GM19467 (cell line): ENCODE data around the gene DHRS3.

Experiments
- ATAC-seq: cut with Tn5 transposase; IDR thresholded peaks from one replicate; pipeline ENCODE4 v1.9.1; 2021; ENCODE audit warnings: mild to moderate bottlenecking, moderate library complexity; ENCODE audit not compliant: unreplicated experiment

Gene DHRS3

DNA sequence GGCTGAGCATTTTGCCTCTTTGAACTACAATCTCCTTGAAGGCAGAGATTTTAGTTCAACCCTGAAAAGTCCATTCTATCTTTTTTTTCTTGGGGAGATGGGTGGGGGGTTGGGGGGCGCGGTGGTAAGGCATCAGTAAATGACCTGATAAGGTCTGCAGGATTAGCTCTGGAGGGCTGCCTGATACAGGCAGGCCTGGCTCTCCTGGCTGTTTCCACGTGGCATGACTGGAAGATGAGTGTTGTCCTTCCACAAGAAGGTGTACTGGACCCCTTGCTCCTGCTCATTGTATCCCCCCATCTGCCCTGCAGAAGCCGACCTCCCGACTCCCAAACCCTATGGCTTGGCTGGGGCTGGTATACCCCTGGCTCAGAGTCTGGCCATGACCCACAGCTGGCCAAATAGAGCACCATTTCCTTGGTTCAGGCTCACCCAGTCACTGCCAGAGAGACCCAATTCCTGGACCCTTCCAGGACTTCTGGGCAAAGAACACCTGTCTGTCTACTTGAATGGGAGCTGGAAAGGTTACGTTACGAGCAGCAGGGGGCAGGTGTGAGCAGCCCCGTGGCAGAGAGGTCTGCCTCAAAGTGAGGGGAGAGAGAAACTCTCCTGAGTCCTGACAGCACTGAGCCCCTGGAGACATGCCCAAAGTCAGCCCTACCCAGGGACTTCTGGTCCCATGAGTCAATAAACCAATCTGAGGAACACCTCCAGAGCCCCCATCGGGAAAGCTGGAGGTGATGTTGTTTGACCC lies 17.0 kb downstream of the DHRS3 start:
- ATAC-seq, result no peak

- no peak for ATAC-seq
Measured at GRCh38 chr1:12600335-12600734, 17.7 kb downstream of the DHRS3 start.

- no peak for ATAC-seq
Measured at GRCh38 chr1:12599657-12600056, 18.4 kb downstream of the DHRS3 start.

DNA sequence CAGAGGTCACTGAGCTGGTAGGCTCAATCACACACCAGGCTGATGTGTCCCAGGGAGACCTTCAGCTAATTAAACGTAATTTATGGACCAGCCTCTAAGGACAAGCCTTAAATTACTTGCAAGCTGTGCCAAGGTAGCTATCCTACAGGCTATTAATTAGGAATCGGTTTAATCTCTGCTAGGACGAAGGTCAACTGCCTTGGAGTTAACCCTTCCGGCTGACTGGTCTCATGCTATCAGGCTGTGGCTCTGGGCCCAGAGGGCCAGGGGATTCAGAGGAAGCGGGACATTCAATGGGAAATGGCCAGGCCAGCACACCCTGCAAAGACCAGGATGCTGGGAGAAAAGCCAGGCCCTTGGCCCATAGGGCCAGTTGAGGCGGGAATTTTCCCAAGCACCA lies 19.0 kb downstream of the DHRS3 start:
- ATAC-seq, result no peak

DNA sequence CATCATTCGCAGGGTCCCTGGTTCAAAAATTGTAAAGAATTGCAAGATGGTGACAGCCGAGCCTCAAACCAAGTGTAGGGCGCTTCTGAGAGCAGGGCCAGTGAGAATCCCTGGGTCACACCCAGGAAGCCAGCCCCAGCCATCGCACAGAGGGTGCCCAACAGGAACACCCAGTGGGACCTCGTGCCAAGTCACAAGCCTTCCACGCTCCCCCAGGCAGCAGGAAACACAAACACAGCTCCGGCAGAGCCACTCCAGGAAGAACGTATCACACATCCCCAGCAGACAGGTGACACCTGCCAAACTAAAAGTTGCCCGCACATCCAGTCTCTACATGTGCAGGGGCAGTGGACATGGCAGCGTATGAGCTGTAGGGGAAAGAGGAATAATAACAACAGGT lies 20.2 kb downstream of the DHRS3 start:
- ATAC-seq, result no peak

DNA sequence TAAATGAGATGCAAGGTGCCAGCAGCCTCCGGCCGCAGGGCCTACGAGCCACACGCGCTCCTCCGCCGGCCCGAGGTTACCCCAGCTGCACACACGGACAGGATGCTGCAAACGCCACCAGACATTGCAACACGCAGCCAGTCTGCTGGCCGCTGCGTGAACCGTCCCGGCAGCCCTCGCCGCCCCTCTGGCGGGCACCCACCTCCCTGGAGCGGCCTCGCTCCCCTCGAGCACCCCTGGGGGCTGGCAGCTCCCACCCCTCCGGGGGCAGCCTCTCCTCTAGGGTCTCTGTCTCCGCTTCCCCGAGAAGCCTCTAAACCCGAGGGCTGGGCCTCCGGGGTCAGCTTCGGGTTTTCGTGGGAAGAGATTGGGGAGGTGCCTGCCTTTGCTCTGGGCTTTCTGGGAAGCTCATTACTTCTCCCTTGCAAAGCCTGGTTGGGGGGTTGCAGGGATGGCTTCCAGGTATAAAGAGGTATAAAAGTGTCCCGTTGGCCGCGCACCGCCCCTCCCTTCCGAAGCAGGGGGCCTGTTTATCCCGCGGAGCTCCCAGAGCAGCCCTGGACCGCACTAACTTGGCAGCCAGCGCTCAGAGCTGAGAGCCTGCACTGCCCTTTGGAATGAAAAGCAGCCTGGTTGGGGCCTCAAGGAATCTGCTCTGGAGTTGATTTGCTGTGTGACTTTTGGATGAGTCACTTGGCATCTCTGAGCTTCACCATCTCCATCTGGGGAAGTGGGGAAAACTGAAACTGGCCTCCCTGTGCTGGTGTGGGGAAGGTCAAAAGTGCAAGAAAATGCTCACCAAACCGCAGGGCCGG lies 21.8 kb downstream of the DHRS3 start:
- ATAC-seq, result no peak

- ATAC-seq, result no peak
Measured at GRCh38 chr1:12595757-12596006, 22.3 kb downstream of the DHRS3 start.

- ATAC-seq, result no peak
Measured at GRCh38 chr1:12594966-12595756, 22.8 kb downstream of the DHRS3 start.

- ATAC-seq, result no peak
Measured at GRCh38 chr1:12594490-12594889, 23.5 kb downstream of the DHRS3 start.

- ATAC-seq, result no peak
Measured at GRCh38 chr1:12593621-12594066, 24.4 kb downstream of the DHRS3 start.

GRCh38 chr1:12592496-12592895 lies 25.5 kb downstream of the DHRS3 start:
- no peak for ATAC-seq

- ATAC-seq, result no peak
Measured at GRCh38 chr1:12591267-12591938, 26.6 kb downstream of the DHRS3 start.

GRCh38 chr1:12588695-12589094 lies 29.3 kb downstream of the DHRS3 start:
- no peak for ATAC-seq

DNA sequence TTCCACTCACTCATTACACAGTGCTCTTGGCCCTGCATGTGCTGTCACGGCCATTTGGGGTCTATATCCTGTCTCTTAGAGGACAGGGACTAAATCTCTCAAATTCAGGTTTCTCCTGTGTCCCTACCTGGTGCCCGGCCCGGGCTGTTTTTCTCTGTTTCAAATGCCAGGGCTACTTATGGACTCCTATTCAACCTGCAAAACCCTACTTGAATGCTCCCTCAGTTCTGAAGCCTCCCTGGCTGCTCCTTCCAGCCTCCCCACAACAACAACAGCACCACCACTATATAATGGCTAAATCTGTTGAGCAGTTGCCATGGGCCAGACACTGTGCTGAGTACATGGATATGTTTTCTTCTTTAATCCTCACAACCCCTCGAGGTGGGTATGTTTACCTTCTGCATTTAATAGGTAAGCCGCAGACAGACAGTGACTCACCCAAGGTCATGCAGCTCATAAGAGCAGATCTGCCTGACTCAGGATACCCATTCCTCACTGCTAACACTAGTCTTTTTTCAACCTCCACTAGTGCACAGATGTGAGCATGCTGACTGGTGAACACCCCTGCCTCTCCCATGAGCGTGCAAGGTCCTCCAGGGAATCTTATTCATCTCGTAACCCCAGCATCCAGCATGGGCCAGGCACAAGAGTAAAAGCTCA lies 29.9 kb downstream of the DHRS3 start:
- ATAC-seq, result no peak

DNA sequence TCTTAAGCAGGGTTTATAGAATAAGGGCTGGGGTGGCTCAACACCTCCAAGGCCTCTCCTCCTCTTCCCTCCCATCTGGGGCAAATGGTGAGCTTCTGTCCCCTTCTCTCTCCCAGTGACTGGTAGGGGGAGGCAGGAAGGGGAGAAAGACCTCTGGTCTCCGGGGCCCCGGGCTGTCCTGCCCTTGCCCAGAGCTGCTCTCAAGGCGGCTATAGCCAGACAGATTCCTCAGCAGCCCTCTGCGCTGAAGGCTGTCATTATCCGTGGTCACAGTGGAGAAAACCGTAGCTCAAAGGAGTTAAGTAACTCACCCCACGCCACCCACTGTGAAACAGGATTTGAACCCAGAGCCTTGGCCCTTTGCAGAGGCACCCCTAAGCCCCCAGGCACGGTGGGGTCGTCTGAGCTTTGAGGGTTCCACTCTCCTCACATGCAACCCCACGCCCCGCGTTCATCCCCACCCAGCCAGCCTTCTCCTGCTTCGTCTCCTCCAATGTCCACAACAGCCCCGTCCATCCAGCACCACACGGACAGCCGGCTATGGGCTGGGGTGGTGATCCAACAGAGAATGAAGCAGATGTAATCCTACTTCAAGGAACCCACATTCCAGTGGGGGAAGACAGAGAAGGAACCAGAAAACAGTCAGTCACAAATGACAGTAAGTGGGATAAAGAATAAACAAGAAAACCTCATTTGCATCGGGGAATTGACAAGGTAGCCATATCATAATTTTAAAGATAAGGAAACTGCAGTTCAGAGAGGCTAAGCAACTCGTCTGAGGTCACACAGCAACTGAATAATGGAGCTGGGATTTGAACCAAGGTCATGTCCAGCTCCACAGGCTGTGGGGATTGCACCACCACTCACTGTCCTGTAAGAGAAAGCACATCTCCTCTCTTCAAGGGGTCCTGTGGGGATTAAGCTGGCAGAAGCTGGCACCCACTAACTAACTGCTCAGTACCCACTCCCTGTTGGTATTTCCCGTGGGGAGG lies 31.8 kb downstream of the DHRS3 start:
- no peak for ATAC-seq

GRCh38 chr1:12585536-12585935 lies 32.5 kb downstream of the DHRS3 start:
- ATAC-seq, result no peak

DNA sequence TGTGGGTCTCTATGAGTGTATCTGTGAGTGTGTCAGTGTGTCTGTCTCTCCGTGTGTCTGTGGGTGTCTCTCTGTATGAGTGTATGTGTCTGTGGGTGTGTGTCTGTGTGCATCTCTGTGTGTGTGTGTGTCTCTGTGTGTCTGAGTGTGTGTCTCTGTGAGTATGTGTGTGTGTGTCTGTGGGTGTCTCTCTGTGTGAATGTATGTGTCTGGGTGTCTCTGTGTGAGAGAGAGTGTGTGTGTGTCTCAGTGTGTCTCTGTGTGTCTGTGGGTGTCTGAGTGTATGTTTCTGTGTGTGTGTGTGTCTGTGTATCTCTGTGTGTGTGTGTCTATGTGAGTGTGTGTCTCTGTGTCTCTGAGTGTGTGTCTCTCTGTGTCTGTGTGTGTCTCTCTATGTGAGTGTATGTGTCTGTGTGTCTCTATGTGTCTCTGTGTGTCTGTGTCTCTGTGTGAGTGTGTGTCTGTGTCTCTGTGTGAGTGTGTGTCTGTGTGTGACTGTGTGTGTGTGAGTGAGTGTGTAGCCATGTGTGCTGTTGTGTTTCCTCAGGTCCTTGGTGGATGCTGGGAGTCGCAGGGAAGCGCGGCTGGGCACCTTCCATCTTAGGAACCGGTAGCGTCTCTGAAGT lies 33.0 kb downstream of the DHRS3 start:
- no peak for ATAC-seq

DNA sequence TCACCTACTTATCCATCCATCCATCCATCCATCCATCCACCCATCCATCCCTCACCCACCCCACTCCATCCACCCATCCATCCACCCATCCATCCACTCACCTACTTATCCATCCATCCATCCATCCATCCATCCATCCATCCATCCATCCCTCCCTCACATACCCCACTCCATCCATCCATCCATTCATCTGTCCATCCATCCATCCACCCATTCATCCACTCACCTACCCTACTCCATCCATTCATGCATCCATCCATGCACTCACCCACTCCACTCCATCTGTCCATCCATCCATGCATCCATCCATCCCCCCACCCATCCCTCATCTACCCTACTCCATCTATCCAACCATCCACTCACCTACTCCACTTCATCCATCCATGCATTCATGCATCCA lies 34.5 kb downstream of the DHRS3 start:
- no peak for ATAC-seq

DNA sequence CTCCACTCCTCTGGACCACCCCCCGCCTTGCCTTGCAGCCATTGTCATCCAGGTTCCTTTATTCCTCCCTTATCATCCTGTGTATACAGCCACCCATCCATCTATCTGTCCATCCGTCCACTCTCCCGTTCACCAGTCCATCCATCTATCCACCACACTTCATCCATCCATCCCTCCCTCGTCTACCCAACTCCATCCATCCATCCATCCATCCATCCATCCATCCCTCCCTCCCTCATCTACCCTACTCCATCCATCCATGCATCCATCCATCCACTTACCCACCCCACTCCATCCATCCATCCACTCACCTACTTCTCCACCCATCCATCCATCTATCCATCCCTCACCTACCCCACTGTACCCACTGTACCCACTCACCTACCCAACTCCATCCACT lies 35.4 kb downstream of the DHRS3 start:
- ATAC-seq, result no peak
